NCI-H2081 (cell line): ENCODE measurements around the gene OXTR.
A peak's percentile ranks its signal among the peaks of the same experiment; 100 is the strongest.

Source experiments
- DNase-seq, 2 experiments: peaks; one replicate each; lab custom pipeline; 2025; lab: John Stamatoyannopoulos, UW

Gene OXTR

DNA sequence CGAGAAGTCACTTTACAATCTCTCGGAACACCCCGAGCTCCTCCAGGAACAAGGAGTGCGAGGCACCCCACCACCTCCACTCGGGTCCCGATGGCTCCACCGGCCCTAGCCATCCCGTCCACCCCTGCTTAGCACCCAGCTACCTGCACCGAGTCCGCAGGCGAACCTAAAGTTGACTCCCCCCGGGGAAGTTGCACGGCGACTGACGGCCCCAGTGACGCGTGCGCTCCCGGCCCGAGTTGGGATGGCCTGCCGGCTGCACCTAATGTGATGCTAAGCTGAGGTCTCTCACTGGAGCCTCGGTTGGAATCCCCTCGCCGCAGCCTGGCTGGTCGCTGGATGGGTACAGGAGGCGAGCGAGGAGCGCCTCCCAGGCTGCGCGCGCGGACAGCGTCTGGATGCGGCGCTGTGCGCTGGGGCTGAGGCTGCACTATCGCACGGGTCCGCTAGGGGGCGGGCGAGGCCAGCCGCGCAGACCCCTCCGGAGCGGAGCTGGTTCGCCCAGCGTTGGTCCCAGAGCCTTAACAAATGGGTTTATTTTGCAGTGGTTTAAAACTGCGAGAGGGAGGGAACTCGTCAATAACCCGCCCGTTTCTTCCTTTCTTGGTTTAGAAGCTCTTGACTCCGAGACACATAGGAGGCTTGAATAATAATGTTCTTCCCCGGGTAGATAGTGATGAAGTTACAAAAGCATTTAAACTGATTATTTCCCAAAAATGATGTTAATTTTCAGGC lies at the start of gene OXTR:
TSS of gene OXTR (minus strand) at position 526 of the 735 bp plus-strand sequence. CDS start 1,426 bp downstream, outside the sequence.
- DNase-seq, result peak in 1 of 2 experiments; percentile 2

DNA sequence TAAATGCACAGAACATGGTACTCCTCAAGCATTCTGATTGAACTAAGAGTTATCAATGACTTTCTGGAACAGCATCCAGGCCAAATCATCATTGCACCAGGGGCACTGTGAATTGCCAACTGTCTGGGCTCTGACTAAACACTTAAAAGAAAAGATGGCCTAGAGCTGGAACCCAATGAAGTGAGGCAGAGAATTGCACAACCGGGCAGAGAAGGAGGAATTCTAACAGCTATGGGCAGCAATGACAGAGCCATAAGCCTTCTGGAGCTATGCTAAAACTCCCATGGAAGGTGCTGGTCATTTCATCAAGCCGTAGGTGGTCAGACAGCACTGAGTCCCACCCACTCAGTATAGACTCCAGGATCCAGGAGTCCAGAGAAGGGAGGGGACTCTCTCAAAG lies 48.1 kb upstream of the OXTR start:
- DNase-seq, result no peak

DNA sequence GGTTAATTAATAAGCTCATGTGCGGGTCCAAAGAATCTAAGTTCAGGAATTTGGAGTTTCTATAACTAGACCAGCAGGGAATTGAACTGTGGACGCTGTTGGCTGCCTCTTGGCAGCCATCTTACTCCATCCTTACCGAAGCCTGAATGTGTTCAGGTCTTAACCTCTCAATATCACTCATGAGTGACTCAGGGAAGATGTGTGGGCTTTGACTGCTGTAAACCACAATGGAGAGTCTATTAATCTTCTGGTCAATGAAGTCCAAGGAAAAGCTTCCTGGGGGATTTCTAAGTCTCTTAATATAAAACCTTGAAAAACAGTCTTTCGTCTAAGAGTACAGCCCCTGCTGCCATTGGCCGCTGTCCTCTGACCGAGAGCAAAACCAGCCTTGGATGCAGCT lies 46.7 kb upstream of the OXTR start:
- DNase-seq, result no peak

DNA sequence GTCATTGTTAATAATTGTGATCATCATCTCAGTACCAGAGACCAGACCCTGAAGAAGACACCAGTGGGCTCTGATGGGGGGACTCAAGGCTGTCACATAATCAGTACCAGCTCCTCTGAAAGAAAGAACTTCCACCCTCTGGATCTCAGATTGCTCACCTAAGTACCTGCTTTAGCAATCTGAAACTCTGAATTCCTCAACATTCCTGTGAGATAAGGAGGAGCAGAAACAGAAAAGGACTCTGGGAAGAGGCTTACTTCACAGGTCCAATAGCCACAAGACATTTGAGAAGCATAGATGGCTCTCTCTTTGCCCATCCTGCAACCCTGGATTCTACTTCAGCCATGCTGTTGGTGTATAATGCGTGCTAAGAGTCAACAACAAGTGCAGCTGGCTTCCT lies 44.0 kb upstream of the OXTR start:
- no peak for DNase-seq

DNA sequence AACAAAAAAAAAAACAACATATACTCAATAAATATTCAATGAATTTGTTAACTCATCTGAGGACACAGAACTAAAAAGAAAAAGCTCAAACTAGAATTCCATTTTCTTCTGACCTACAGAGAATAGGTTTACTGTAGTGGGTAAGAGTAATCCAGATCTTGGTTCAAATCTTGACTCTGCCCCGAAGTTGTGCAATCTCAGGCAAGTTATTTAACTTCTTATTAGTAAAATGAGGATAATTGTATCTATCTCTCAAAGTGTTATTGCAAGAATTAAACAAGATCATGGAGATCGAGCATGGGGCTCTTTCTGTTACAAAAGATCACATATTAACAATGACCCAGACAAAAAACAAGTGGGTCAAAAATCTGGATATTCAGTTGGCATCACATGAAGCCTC lies 41.1 kb upstream of the OXTR start:
- no peak for DNase-seq

DNA sequence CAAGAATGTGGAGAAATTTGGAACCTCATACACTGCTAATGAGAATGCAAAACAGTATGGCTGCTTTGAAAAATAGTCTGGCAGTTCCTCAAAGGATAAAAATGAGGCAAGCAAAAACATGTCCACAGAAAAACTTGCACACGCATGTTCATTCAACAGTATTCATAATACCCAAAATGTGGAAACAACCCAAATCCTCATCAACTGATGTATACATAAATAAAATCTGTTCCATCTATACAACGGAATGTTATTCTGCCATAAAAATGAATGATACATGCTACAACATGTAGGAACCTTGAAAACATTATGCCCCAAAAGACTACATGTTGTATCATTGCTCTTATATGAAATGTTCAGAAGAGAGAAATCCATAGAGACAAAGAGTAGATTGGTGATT lies 36.4 kb upstream of the OXTR start:
- no peak for DNase-seq

DNA sequence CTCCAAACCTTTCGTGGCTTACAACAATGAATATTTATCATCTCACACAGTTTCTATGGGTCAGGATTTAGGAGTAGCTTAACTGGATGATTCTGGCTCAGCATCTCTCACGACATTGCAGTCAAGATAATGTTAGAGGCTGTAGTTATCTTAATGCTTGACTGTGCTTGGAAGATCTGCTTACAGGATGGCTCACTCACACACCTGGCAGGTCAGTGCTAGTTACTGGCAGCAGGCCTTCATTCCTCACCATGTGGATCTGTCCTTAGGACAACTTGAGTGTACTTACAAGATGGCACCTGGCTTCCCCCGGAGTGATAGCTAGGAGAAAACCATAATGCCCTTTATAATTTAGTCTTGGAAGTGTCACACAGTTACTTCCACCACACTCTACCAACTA lies 32.8 kb upstream of the OXTR start:
- no peak for DNase-seq

DNA sequence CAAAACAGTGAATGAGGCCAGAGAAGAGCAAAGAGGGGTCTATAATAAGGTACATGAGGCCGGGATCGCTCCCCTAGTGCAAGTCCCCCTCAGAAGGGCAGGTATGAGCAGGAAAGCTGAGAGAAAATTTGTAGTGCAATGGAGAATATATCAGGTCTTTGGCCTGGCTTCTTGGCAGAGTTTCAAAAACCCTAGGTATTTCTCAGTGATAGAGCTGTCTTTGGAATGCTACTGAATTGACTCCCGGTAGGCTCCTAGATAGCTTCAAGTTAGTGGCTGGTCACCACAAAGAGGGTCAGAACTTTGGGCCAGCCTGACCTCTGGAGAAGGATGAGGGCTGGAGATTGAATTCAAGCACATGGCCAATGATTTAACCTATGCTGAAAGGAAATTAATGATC lies 30.6 kb upstream of the OXTR start:
- DNase-seq, result no peak

DNA sequence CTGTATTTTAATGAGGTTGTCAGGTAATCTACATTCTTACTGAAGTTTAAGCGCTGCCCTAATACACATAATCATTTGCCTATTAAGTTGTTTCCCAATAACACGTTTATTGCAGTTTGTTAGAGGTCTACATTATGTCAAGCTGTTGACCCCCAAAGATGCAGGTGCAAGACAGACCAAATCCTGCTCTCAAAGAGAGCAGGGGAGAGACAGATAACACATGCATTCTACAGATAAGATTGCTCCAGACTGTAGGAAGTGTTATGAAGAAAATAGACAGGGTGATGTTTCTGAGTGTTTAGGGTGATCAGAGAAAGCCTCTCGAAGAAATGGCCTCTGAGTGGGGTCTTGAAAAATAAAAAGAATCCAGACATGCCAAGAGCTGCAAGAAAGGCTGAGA lies 24.8 kb upstream of the OXTR start:
- DNase-seq, result no peak

DNA sequence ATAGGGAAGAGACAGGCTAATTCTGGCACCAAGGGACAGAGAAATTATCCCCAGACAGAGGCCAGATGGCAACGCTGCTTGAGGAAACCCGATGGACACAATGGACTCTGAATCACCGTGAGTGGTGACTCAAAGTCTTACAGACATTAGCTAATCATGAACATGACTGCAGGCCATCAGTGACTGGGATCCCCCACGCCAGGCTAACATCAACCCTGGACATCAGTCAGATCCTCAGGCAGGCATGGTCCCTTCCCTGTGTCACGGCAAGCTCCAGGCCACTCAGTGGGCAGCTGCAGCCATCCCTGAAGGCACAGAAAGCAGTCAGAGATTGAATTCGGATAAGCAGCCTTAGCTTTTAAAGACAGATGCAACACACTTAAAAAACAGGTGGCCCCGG lies 23.8 kb upstream of the OXTR start:
- DNase-seq, result no peak

DNA sequence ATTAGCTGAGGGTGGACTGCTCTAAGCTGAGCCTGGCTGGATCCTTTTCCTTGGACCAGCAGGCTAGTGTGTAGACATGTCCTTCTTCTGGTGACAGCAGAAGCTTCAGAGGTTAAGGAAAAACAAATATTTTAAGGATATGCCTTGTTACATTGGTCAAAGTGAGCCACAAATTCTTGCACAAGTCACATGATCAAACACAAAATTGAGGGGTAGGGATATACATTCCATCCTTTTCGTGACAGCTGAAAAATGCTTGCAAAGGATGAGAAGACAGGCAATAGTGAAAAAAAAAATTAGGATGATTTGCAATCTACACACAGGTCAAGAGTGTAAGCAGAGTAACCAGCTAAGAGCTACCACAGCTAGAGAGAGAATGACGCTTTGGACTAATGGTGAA lies 21.1 kb upstream of the OXTR start:
- DNase-seq, result no peak

DNA sequence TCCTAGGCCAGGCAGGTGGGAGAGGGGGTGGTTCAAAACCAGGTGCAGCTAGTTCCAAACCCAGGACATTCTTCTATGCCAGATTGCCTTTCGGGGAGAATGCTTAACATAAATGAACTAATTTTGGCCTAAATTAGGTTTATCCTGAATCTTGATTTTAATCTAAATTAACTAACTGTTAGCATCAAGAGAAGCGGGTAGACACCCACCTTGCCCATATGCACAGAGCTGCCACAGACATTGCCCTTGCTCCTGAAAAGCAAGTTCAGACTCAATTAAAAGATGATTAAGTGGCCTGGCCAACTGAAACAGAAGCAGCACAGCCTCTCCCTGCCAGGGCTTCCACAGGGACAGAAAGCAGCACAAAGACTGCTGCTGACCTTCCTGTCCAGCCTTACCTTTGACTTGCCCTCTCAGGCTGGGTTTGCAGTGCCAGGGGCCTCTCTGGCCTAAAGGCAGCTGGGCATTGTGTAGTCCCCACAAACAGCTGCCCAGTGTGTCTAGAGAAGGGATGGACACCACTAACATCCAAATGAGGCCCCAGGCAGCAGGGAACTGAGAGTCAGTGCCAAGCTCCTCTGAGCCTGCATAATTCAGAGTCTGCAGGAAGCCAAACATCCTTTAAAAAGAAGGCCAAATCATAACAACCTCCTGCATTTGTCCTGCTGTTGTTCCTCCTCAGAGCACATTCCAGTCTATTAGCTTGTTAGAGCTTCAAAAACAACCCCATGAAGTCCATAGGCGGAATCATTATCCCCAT lies 15.4 kb upstream of the OXTR start:
- no peak for DNase-seq

DNA sequence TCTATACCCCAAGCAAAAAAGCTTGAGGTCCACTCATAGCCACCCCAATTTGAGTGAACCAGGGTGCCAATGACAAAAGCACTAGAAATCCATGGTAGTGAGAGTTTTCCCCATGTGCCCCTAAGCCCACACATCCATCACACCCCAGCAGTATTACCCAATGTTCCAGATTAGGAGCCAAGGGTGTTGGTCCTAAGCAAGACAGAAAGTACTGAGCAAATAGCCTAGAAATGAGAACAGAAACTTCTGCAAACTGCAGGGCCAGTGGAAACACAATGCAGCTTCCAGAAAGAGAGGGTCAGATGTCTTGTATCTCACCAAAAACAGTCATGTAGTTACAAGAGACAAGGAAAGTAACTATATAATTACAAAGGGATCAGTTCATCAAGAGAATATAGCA lies 10.9 kb upstream of the OXTR start:
- DNase-seq, result no peak

DNA sequence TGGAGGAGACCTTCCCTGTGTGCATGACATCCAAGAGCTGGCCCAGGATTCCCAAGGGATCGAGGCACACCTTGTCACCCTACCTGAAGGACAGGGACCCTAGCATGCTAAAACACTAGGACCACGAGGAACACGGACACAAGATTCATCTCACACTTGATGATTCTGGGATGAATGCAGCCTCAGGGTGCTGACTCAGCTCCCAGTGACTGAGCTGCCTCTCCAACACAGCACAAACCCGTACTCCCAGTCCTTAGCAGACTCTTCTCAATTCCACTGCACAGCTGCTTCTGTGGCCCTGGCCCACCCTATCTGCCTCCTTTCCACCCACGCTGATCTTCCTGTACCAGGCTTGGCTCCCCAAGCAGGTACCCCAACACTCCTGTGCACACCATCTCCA lies 9.1 kb upstream of the OXTR start:
- no peak for DNase-seq

DNA sequence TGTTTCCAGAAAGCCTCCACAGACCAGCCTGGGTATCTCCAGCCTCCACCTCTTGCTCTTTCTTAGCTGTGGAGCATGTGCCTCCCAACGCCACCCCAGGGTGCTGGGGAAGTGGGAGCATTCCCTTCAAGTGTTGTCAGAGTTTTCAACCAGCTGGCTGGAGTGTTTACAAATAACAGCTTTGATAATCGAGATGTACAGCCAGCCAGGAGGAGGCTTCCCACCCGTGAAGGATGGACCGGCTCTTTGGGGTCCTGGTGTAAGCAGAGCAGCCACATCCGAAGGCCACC lies 8.5 kb upstream of the OXTR start:
- no peak for DNase-seq

DNA sequence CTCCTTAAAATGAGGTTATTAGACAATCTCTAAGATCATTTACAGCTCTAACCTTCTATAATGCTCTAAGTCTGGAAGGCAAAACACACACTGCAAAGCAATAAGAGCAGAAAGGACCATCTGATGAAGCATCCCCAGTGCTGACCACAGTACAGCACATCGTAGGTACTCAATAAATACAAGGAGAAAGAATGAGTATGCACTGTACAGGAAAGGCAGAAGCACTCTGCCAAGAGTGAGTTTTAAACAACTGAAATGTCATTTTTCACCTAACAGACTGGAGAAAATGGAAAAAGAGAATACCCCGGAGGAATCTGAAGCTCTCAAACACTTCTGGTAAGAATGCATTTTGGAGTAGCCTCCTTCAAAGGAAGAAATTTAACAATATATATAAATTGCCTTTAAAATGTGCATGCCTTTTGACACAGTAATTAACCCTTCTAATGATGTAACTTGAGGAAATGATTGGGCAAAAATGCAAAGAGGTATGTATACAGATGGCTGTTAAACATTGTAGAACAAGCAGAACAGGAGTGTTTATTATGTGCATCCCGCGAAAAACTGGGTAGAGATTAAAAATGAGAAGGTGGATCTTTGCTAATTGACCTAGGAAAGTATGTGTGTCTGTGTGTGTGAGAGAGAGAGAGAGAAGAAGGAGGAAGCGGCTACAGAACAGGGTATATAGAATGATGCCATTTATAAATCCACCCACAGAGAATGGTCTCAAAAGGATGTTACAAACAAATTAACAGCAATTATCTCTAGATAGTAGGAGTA lies 8.0 kb upstream of the OXTR start:
- no peak for DNase-seq

DNA sequence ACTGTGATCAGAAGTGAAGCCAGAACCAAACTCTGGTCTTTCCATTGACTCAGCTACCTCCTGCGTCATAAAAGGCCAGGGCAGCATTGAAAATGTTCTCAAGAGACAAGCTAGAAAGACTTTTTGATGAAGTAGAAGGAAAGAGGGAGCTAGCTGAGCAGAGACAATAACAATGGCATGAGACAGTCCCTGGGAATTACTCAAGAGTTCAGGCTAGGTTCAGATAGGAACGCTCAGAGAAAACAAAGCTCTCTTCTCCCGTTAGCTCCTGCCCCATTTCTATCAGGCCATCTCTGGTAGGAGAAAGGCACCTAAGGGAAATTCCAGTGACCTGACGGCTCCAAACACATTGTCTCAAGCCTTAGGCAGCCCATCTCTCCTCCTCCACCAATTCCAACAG lies 7.0 kb upstream of the OXTR start:
- no peak for DNase-seq

DNA sequence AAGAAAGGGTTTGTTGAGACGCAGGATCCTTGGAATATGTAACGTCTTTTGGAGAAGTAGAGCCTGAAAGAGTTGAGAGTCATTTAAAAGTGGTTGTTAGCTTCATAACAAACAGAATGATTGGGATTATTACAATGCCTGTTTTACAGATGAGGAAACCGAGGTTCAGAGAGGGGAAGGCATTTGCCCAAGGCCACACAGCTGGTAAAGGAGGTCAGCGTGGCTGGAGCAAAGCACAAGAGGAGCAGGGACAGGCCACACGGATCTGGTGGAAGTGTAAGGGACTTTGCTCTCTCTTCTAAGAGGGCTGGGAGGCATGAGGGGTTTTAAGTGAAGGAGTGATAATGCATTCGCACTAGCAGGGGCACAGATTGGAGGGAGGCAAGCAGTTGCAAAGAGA lies 6.2 kb upstream of the OXTR start:
- DNase-seq, result no peak

DNA sequence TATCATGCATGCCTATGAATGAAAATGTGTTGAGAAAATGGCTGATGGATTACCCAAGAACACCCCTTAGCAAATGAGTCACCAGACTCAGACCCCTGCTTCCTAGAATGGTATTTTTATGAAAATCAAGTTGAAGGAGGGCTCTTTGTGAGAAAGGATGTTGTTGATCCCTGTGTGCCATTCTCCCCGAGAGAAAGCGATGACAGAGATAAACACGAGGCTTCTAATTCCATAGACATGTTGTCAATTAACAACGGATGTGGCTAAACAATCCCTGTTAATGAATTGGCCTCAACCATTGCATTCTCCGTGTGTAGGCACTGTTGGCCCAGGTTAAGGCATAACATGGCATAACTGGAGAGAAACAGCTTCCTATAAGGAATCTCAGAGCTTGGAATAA lies 5.8 kb upstream of the OXTR start:
- DNase-seq, result no peak

DNA sequence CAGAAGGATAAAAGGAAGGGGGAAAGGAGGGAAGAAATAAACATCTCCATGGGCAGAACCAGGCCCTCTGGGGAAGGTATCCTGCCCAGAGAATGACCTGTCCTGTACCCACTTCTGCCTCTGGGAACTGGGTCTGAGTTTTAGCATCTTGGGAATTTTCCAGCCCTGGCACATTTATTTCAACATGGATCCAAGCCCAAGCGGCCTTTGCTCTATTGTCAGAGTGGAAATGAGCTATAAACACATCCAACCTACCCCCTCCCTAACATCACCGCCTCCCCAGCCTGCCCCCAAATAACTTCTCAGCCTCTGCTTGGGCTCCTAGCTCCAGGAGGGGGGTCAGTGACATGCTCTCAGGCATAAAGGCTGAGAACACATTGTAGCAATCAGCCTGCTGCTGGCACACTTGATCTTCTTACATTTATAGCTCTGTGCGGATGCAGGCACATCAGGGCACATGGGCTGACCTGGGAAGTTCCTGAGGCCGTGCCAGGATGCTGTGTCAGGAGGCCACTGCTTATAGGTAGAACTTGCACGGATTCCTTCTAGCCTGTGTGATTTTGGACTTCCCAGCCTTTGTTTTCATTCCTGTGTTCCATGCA lies 4.6 kb upstream of the OXTR start:
- no peak for DNase-seq

DNA sequence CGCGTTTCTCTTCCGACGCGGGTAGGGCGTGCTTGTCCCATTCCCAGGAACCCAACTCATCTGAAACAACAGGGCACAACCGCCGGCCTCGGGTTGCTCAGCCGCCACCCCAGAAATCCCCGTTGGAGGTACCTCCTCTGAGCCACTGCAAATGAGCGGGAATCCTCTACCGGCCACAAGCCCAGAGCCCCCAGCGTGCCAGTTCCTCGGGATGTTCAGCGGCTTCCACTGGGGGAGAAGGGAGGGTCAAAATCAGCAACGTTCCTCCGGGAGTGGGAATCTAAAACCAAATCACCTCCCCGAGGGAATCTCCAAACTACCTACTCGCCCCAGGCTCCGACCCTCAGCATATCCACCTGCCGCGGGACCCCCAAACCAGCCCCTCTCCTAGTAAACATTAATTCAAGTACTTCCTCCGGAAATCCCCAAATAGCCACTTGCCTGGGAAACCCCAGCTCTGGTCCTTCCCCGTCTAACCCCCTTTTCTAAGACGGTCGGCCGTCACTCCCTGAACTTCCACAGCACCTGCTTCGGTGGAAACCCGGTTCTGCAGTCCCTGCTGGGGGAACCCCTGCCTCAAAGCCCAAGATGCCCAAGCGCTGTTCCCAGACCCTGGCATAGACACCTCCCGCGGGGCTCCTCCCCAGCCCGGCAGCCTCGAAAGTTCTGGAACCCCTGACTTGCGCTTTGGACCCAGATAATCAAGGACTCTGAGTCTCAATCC lies 887 bp downstream of the OXTR start:
- DNase-seq, result no peak
